Stimulated activated CD4-positive, alpha-beta T cell treated with anti-CD3 and anti-CD28 coated beads, Interleukin-12 subunit alpha, Interleukin-12 subunit beta, amount 100 ng/mL, for 4 hours (primary cell): Measurements from ENCODE around the gene CAVIN4.
A peak's percentile ranks its signal among the peaks of the same experiment; 100 is the strongest.

ENCODE experiments used
- DNase-seq: peaks from one replicate; pipeline ENCODE4 v3.0.0-alpha.2; 2020

Gene CAVIN4

DNA sequence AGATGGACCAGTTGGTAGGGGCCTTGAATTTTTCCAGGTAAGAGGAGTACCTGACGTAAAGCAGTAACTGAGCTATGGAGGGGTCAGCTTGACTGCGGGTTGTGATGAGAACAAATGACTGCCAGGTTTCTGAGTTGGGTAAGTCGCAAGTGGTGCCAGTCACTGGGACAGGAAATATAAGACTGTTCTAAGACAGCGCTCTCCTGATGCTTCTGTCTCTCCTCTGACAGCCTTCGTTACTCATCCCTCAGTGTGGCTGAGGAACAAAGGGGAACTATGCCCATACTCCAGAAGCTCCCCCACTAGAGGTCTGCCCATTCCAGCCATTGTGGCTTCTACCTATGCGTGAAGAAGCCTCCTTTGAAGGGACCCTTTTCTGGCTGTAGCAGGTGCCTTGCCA is 13.3 kb downstream of the CAVIN4 start:
- DNase-seq: no peak

- no peak for DNase-seq
Observed at GRCh38 chr9:100591639-100592412, 13.9 kb downstream of the CAVIN4 start.

DNA sequence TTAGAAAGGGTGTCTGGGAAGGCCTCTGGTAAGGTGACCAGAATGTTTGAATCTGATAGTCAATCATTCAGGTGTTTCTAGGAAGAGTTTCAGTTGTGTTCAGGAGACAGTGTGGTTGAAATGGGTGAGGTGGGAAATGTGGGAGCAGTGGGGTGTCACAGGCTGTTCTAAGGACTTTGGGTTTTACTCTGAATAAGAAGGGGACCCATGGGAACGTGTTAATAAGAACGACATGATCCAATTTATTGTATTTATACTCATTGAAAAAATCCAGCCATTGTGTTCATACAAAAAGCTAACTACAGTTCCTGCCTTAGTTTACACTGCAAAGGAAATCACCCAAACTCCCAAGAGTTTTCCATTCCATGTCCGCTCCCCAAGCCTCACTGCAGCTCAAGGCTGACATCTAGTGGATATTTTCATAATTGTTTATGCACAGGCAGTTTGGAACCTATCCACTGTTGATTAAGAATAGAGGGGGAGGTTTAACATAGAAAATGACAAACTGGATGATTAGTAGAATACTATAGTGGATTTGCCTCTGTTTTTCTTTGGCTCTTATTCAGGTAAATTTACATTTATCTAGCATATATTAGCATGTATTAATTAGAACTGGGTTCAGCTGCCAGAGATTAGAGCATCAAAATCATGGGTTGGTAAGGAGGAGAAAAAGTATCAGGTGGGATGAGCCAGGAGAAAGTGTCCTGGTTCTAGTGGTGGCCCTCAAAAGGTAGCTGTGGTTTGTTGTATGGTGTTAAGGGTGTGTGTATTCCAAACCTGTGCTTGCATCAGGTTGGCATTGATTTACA is 17.7 kb downstream of the CAVIN4 start:
- DNase-seq: no peak

GRCh38 chr9:100597236-100597635 is 19.4 kb downstream of the CAVIN4 start:
- DNase-seq: no peak

DNA sequence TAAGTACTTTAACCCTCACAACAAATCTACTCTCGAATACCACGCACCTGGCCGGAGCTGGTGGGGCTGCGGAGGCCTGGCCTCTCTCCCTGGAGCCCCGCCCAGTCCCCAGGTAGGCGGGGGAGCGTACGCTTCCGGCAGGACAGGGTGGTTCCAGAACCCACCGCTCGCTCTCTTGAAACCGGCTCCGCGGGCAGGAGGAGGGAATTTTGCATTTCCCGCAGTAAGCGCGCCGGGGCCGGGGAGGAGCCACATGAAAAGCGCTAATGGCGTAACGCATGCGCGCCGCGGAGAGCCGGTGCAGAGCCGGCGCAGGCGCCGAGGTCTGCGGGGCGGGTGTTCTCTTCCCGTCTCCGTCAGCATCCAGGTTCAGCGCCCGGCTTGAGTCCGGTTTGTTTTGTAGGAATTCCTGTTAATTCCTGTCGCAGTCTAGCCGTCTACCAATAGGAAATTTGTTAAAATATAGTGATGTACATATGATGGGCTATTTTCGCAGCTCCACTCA is 20.8 kb downstream of the CAVIN4 start:
- DNase-seq: peak; percentile 82

GRCh38 chr9:100600521-100601079 is 22.7 kb downstream of the CAVIN4 start:
- DNase-seq: no peak

- DNase-seq: no peak
Observed at GRCh38 chr9:100601216-100601615, 23.3 kb downstream of the CAVIN4 start.

- no peak for DNase-seq
Observed at GRCh38 chr9:100602342-100602801, 24.5 kb downstream of the CAVIN4 start.

- DNase-seq: no peak
Observed at GRCh38 chr9:100605405-100605804, 27.5 kb downstream of the CAVIN4 start.

GRCh38 chr9:100619194-100619593 is 41.3 kb downstream of the CAVIN4 start:
- no peak for DNase-seq

DNA sequence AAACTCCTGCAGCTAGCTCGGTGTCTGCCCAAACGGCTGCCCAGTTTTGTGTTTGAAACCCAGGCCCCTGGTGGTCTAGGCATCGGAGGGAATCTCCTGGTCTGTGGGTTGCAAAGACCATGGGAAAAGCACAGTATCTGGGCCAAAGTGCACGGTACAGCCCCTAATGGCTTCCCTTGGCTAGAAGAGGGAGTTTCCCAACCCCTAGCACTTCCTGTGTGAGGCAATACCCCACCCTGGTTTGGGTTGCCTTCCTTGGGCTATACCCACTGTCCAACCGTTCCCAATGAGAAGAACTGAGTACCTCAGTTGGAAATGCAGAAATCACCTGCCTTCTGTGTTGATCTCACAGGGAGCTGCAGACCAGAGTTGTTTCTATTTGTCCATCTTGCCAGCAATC is 41.8 kb downstream of the CAVIN4 start:
- DNase-seq: no peak

- no peak for DNase-seq
Observed at GRCh38 chr9:100623969-100624368, 46.1 kb downstream of the CAVIN4 start.

DNA sequence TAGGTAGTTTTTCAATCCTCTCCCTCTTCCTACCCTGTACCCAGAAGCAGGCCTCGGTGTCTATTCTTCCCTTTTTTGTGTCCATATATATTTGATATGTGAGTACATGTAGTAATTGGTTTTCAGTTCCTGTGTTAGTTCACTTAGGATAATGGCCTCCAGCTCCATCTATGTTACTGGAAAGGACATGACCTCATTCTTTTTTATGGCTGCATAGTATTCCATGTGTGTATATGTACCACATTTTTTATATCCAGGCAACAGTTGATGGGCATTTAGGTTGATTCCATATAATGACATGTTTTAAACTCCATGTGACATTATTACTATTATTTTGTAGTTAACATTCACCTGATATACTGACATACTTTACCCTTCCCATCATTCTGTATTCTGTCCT is 49.1 kb downstream of the CAVIN4 start:
- no peak for DNase-seq

DNA sequence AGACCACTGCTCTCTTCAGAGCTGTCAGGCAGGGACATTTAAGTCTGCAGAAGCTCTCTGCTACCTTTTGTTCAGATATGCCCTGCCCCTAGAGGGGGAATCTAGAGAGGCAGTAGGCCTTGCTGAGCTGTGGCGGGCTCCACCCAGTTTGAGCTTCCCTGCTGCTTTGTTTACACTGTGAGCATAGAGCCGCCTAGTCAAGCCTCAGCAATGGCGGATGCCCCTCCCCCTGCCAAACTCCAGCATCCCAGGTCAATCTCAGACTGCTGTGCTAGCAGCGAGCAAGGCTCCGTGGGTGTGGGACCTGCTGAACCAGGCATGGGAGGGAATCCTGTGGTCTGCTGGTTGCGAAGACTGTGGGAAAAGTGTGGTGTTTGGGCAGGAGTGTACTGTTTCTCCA is 59.9 kb downstream of the CAVIN4 start:
- no peak for DNase-seq
